Measurements from ENCODE around the gene CLIC1. TPM values are rescaled to one million over a fixed set of nuclear protein-coding genes. Genes with fewer than 3 reads are reported as not detected.
A peak's percentile ranks its signal among the peaks of the same experiment; 100 is the strongest.

The CLIC1 gene
- total RNA-seq, 2 experiments from 2014 or later = 357 to 438 TPM

GRCh38 chr6:31691564-31692108 lies 44.7 kb downstream of the CLIC1 start:
- Mint-ChIP-seq H3K4me3 (no peak overlapping the region), H3K9me3 (ENCODE audit: low read depth) (no peaks in the 10 kb centered on the region), H3K36me3 (ENCODE audit: low read depth) (peaks cover 25% of the 10 kb centered on the region), H3K27ac (no peak overlapping the region), H3K4me1 (peaks cover 7% of the 10 kb centered on the region), H3K27me3 (no peaks in the 10 kb centered on the region)
- ChIA-PET CTCF (interaction anchor here (1.1 to 1.7 kb wide), 4 partner anchors 9 to 138 kb away, joined by 3 to 6 read pairs (median 4); no protein-coding TSS in a partner anchor), POLR2A (no interaction called here)
- ATAC-seq (no peak), DNase-seq (no peak)
- intact Hi-C loops (cut with DNase I, micrococcal nuclease) = no loop called here

GRCh38 chr6:31691078-31691463 lies 45.3 kb downstream of the CLIC1 start:
- intact Hi-C loops (cut with DNase I, micrococcal nuclease) = no loop called here
- ChIA-PET CTCF (interaction anchor here (0.6 to 1.7 kb wide), 10 partner anchors 9 to 200 kb away, joined by 3 to 6 read pairs (median 4); partner anchors contain the start of genes LSM2, LY6G5B and TNF), POLR2A (no interaction called here)
- Mint-ChIP-seq H3K4me3 (no peak overlapping the region), H3K27ac (no peak overlapping the region), H3K9me3 (ENCODE audit: low read depth) (no peaks in the 10 kb centered on the region), H3K36me3 (ENCODE audit: low read depth) (peaks cover 25% of the 10 kb centered on the region), H3K4me1 (peaks cover 7% of the 10 kb centered on the region), H3K27me3 (no peaks in the 10 kb centered on the region)
- no peak for DNase-seq
- ATAC-seq = no peak

DNA sequence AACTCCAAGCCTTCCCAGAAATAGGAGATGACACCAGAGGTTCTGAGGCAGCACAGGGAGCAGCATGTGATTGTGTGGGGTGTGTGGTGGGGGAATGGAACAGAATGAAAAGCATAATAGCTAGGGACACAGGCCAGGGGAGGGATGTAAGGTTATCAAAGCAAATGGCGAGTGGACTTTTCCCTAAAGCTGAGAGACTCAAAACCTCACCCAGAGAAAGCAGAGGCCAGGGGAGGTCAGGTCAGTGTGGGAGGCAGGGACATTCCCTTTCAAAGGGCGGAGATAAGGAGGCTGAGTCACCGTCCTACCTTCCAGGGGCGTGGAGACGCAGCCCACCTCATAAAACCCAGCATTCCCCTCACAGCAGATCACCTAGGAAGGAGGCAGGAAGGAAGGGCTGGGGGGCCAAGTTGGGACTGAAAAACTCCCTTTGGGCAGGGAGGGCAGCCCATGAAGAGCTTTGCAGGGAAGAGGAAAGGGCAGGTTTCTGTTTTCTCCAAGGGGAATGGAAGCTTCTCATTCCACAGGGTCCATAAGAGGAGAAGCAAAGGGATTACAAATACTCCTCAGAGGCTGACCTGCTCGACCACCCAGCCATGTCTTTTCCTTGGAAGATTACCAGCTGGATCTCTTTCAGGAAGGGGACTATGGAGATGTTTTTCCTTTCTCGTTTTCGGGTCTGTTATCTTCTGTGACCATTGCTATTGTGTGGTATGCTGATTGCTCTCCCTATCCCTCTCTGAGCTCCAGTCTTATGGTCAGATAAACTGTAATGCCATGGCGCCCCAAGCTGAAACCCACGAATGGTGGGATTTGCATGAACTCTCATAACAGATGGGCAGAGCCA lies 45.9 kb downstream of the CLIC1 start:
- ChIA-PET CTCF (interaction anchor here (0.6 to 1.7 kb wide), 14 partner anchors 10 to 248 kb away, joined by 3 to 6 read pairs (median 4); partner anchors contain the start of genes LSM2, LY6G5B and TNF), POLR2A (no interaction called here)
- H3K9me3 Mint-ChIP-seq (ENCODE audit: low read depth) = no peaks in the 10 kb centered on the region
- intact Hi-C loops (cut with DNase I, micrococcal nuclease) = no loop called here
- H3K36me3 Mint-ChIP-seq (ENCODE audit: low read depth) = peaks cover 24% of the 10 kb centered on the region
- H3K4me3 Mint-ChIP-seq = no peak overlapping the region
- DNase-seq = no peak
- H3K4me1 Mint-ChIP-seq = peaks cover 7% of the 10 kb centered on the region
- no peaks in the 10 kb centered on the region for H3K27me3 Mint-ChIP-seq
- ATAC-seq = no peak
- peak overlapping the region; percentile 69 for H3K27ac Mint-ChIP-seq

DNA sequence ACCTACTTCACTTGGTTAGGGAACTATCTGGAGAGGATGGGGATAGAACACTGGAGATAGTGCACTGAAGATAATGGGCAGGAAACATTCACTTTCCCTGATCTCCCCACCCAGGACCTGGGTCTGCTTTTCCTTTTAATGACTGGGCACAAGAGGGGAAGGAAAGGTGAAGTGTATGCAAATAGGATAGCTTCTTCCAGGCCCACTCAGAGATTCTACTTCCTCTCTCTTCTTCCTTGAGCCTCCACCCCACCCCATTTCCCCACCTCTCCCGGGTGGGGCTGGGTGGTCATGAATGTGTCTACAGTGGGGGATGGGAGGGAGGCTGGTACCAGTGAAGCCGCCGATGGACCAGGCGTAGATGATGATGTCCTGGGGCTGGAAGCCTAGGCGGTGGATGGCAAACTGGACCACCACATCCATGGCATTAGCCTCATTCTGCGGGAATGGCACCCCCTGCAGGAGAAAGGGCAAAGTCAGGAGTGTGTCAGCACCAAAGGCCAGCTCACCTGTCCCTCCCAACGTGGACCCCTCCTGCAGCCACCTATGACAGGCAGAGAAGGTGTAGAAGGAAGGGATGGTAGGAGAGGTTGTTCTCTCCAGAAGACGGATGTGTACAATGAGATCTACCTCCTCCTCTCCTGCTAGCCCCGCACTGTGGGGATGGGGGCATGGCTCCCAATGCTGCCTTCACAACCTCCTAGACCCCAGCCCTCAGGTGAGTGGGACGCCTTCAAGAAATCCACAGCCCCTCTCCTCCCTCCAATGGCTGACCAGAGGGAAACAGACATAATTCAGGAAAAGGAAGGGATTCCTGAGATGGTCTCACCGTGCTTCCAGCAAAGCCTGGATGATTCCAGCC lies 46.9 kb downstream of the CLIC1 start:
- ATAC-seq = no peak
- intact Hi-C loops (cut with DNase I, micrococcal nuclease) = loop anchor here in 1 of 2 experiments (10.0 kb wide), 1 partner anchor 265 kb away; the partner anchor contains the start of genes NELFE and SKIC2

DNA sequence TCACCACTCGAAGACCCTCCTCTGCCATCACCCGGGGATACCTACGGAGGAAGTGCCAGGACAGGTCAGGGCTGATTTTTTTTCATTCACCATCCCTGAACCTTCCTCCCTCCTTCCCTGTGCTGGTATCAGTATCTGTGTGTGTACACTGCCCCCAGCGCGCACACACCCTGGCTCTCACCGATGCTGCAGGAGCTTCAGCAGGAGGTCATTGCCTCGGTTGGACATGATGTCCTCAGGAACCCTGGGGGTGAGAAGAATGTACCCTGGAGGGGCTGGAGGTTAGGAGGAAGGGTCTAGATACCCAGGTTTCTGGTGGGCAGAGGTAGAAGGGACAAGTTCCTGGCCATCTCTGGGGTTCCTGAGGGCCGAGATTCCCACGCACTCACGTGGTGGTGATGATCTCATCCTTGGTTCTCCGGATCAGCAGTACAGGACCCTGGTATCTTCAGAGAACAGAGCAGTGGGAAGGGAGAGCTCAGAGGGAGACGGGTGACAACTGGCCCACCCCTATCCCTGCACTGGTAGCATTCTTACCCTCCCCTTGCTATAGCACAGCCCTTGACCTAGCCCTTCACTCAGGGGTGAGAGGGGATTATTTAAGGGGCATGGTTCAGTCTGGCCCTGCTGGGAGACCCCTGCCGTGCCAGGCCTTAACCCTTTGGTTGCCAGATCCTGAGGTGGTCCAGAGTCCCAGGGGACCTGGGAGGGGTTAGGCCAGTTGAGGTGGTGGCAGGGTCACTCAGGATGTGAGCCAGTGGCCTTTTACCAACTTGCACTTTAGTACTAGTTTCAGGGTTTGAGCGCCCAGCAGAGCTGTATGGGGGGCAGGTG lies 48.3 kb downstream of the CLIC1 start:
- POLR2A ChIA-PET = no interaction called here
- intact Hi-C loops (cut with DNase I, micrococcal nuclease) = loop anchor here in 1 of 2 experiments (10.0 kb wide), 1 partner anchor 267 kb away; the partner anchor contains the start of genes NELFE and SKIC2
- no peaks in the 10 kb centered on the region for H3K9me3 Mint-ChIP-seq (ENCODE audit: low read depth)
- H3K27me3 Mint-ChIP-seq = no peaks in the 10 kb centered on the region
- peaks cover 7% of the 10 kb centered on the region for H3K4me1 Mint-ChIP-seq
- peaks cover 17% of the 10 kb centered on the region for H3K36me3 Mint-ChIP-seq (ENCODE audit: low read depth)
- DNase-seq = no peak
- no peak overlapping the region for H3K4me3 Mint-ChIP-seq
- CTCF ChIA-PET = no interaction called here
- ATAC-seq = no peak
- no peak overlapping the region for H3K27ac Mint-ChIP-seq

More for the DNA sequence above, 46.9 kb downstream of the CLIC1 start:
- Mint-ChIP-seq H3K9me3 (ENCODE audit: low read depth) (no peaks in the 10 kb centered on the region), H3K4me1 (peaks cover 7% of the 10 kb centered on the region), H3K36me3 (ENCODE audit: low read depth) (peaks cover 24% of the 10 kb centered on the region), H3K27me3 (no peaks in the 10 kb centered on the region), H3K27ac (no peak overlapping the region), H3K4me3 (no peak overlapping the region)
- ChIA-PET CTCF (interaction anchor here (0.7 to 1.6 kb wide), 6 partner anchors 11 to 173 kb away, joined by 3 to 6 read pairs (median 4); no protein-coding TSS in a partner anchor), POLR2A (no interaction called here)
- peak; percentile 35 for DNase-seq

- H3K27ac Mint-ChIP-seq = no peak overlapping the region
- no peak for ATAC-seq
- CTCF ChIA-PET = no interaction called here
These were observed 49.0 kb downstream of the CLIC1 start for GRCh38 chr6:31687321-31687720.

GRCh38 chr6:31686483-31686882 lies 49.8 kb downstream of the CLIC1 start:
- peaks cover 9% of the 10 kb centered on the region for H3K4me1 Mint-ChIP-seq
- H3K9me3 Mint-ChIP-seq (ENCODE audit: low read depth) = no peaks in the 10 kb centered on the region
- CTCF ChIA-PET = interaction anchor here (0.6 kb wide), 1 partner anchor 146 kb away, joined by 3 read pairs; no protein-coding TSS in a partner anchor
- no peak for DNase-seq
- no peak overlapping the region for H3K27ac Mint-ChIP-seq
- intact Hi-C loops (cut with DNase I, micrococcal nuclease) = loop anchor here in 1 of 2 experiments (10.0 kb wide), 1 partner anchor 268 kb away; the partner anchor contains the start of genes NELFE and SKIC2
- POLR2A ChIA-PET = interaction anchor here (0.7 kb wide), 1 partner anchor 25 kb away, joined by 3 read pairs; no protein-coding TSS in a partner anchor
- no peak for ATAC-seq
- H3K36me3 Mint-ChIP-seq (ENCODE audit: low read depth) = peaks cover 12% of the 10 kb centered on the region
- no peaks in the 10 kb centered on the region for H3K27me3 Mint-ChIP-seq
- no peak overlapping the region for H3K4me3 Mint-ChIP-seq

More at GRCh38 chr6:31687321-31687720, 49.0 kb downstream of the CLIC1 start:
- POLR2A ChIA-PET = interaction anchor here (0.6 kb wide), 1 partner anchor 271 kb away, joined by 4 read pairs; the partner anchor contains the start of genes NELFE and SKIC2
- Mint-ChIP-seq H3K9me3 (ENCODE audit: low read depth) (no peaks in the 10 kb centered on the region), H3K36me3 (ENCODE audit: low read depth) (peaks cover 12% of the 10 kb centered on the region), H3K4me3 (no peak overlapping the region), H3K27me3 (no peaks in the 10 kb centered on the region), H3K4me1 (peaks cover 7% of the 10 kb centered on the region)
- DNase-seq = no peak
- intact Hi-C loops (cut with DNase I, micrococcal nuclease) = loop anchor here in 1 of 2 experiments (10.0 kb wide), 1 partner anchor 267 kb away; the partner anchor contains the start of genes NELFE and SKIC2

DNA sequence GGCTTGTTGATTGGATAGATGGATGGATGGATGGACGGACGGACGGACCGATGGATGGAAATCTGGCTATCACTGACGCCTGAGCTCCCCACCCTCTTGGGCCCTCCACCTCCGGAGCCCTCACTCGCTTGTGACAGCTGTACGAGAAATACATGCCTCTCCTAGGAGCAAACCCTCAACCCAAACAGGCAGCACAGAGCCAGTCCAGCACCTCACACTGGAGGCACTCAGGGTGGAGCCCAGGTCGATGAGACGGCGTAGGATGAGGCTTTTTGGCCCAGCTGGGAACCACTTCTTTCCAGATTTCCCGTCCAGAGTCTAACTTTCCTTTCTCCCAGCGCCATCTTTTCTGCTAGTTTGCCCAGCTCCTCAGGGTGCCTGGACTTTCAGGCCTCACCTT lies 52.7 kb downstream of the CLIC1 start:
- Mint-ChIP-seq H3K9me3 (ENCODE audit: low read depth) (no peaks in the 10 kb centered on the region), H3K27ac (no peak overlapping the region), H3K27me3 (no peaks in the 10 kb centered on the region), H3K4me1 (peaks cover 15% of the 10 kb centered on the region), H3K4me3 (no peak overlapping the region), H3K36me3 (ENCODE audit: low read depth) (peaks cover 8% of the 10 kb centered on the region)
- POLR2A ChIA-PET = no interaction called here
- ATAC-seq (no peak), DNase-seq (no peak)
- CTCF ChIA-PET = interaction anchor here (0.6 to 1.6 kb wide), 3 partner anchors 86 to 163 kb away, joined by 3 to 5 read pairs (median 4); no protein-coding TSS in a partner anchor
- intact Hi-C loops (cut with DNase I, micrococcal nuclease) = loop anchor here (5.0 to 10.0 kb wide), 3 partner anchors 179 to 274 kb away; partner anchors contain the start of genes NELFE (in 2 of the 2), SKIC2 (in 2 of the 2) and NEU1 (in 1 of the 2)

DNA sequence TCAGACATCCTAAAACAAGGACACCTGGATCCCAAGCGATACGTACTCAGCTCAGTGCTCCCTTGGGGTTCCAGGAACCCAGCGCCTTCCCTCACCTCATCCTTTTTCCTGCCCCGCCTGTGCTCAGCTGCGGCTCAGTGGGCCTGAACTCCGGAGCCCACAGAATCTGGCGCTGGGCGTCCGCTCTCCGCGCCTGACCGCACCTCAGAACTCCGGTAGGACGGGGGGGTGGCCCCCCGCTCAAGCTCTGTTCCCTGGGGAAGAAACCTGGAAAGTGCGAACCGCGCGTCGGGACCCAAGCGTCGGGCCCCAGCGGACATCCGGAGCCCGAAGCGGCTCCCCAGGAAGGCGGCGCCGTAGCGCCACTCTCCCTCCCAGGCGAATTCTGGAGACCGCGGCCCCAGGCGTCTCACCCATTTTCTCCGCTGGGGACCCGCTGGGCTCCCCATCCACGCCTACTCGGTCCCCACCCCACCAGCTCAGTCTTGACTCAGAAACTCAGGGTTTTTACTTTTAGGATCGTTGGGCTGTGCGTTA lies 55.1 kb downstream of the CLIC1 start:
- Mint-ChIP-seq H3K4me3 (peak overlapping the region; percentile 66), H3K27me3 (no peaks in the 10 kb centered on the region), H3K9me3 (ENCODE audit: low read depth) (no peaks in the 10 kb centered on the region), H3K4me1 (peaks cover 15% of the 10 kb centered on the region), H3K27ac (peak overlapping the region; percentile 49), H3K36me3 (ENCODE audit: low read depth) (no peaks in the 10 kb centered on the region)
- intact Hi-C loops (cut with DNase I, micrococcal nuclease) = loop anchor here (1.0 to 10.0 kb wide), 7 partner anchors 22 to 276 kb away; partner anchors contain the start of genes NELFE (in 2 of the 2), SKIC2 (in 2 of the 2), ABHD16A (in 1 of the 2) and DDAH2 (in 1 of the 2)
- CTCF ChIA-PET = interaction anchor here (0.7 to 1.0 kb wide), 7 partner anchors 26 to 241 kb away, joined by 3 to 4 read pairs (median 4); no protein-coding TSS in a partner anchor
- ATAC-seq = peak; percentile 76
- peak; percentile 72 for DNase-seq
- POLR2A ChIA-PET = interaction anchor here (0.5 to 0.8 kb wide), 2 partner anchors 39 to 145 kb away, joined by 3 read pairs; no protein-coding TSS in a partner anchor
